Liver (tissue), 3 donors: ENCODE measurements around the gene AUP1.

Experiments
- CTCF ChIP-seq: fragments of 150-350 bp; IDR thresholded peaks from 2 replicates; pipeline ENCODE4 v1.5.1; 2017; ENCODE audit warnings: improper control_type of control experiment, low read depth, low read length; ENCODE audit not compliant: missing input control
- EGR1 ChIP-seq, 2 donors: IDR thresholded peaks; 2 replicates each; pipeline ENCODE4 v1.6.1; 2016 to 2018; ENCODE audit warnings: antibody characterized with exemption in 2 of 2, low read depth in 2 of 2
- GABPA ChIP-seq, 2 donors: IDR thresholded peaks in 1 of 2; conservative IDR thresholded peaks in 1 of 2; 2 replicates each; pipeline ENCODE4 v1.6.1; 2016; ENCODE audit warnings: antibody characterized with exemption in 2 of 2, mild to moderate bottlenecking in 1 of 2, moderate library complexity in 1 of 2
- RXRA ChIP-seq, 2 donors: IDR thresholded peaks; 2 replicates each; pipeline ENCODE4 v1.6.1; 2017 to 2018; ENCODE audit warnings: antibody characterized with exemption in 2 of 2, mild to moderate bottlenecking in 1 of 2
- SP1 ChIP-seq: IDR thresholded peaks from 2 replicates; pipeline ENCODE4 v1.6.1; 2018; ENCODE audit warnings: antibody characterized with exemption, mild to moderate bottlenecking
- YY1 ChIP-seq: IDR thresholded peaks from 2 replicates; pipeline ENCODE4 v1.6.1; 2016; ENCODE audit warnings: antibody characterized with exemption, mild to moderate bottlenecking
- TF ChIP-seq, protein P1 (sequence below): IDR thresholded peaks from 2 replicates; pipeline ENCODE4 v1.6.1; 2016; ENCODE audit warnings: antibody characterized with exemption
- donor health status: healthy.
- donor health status: healthy.

DNA sequence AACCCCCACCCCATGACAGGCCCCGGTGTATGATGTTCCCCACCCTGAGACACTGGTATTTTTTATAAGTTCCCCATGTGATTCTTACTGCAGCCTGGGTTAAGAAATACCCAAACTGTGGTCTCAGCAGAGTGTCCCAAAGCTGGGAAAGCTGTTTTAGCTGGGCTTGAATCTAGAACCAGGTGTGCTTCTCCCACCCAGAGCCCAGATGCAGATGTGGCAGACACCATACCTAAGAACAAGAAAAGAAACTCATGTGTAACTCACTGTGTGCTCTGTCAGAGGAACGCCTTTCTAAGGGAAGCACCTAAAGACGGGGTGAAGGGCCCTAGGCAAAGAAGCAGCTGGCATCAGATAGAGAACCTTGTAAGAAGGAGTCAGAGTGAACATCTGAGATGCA lies 48.9 kb upstream of the AUP1 start:
- TF ChIP-seq CTCF: no peak
- no peak for TF ChIP-seq RXRA (IDR thresholded peaks at IDR 0.05)
- TF ChIP-seq YY1: no peak
- TF ChIP-seq SP1: no peak
- TF ChIP-seq, protein P1, sequence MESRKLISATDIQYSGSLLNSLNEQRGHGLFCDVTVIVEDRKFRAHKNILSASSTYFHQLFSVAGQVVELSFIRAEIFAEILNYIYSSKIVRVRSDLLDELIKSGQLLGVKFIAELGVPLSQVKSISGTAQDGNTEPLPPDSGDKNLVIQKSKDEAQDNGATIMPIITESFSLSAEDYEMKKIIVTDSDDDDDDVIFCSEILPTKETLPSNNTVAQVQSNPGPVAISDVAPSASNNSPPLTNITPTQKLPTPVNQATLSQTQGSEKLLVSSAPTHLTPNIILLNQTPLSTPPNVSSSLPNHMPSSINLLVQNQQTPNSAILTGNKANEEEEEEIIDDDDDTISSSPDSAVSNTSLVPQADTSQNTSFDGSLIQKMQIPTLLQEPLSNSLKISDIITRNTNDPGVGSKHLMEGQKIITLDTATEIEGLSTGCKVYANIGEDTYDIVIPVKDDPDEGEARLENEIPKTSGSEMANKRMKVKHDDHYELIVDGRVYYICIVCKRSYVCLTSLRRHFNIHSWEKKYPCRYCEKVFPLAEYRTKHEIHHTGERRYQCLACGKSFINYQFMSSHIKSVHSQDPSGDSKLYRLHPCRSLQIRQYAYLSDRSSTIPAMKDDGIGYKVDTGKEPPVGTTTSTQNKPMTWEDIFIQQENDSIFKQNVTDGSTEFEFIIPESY: no peak
- TF ChIP-seq GABPA (IDR thresholded peaks at IDR 0.05 in 1 of 2, conservative IDR thresholded peaks at IDR 0.05 in 1 of 2): no peak
- TF ChIP-seq EGR1 (IDR thresholded peaks at IDR 0.05; ENCODE audit: low read depth in 2 of 2): no peak
